H1 (cell line): Measurements from ENCODE around the gene SLC23A3. TPM values are rescaled to one million over a fixed set of nuclear protein-coding genes. Genes with fewer than 3 reads are reported as not detected.

Experiments
- CTCF ChIA-PET: fragments of 300-600 bp; sonication (Branson Sonifier 250); formaldehyde crosslinking; loops from one replicate; lab custom pipeline; 2021; ENCODE audit not compliant: partially characterized antibody; lab: Charles Lee
- POLR2A ChIA-PET: fragments of 300-600 bp; sonication (Branson Sonifier 250); formaldehyde crosslinking; loops from one replicate; lab custom pipeline; 2021; ENCODE audit warnings: inconsistent platforms; ENCODE audit not compliant: partially characterized antibody; lab: Charles Lee
- DNase-seq, 2 experiments: peaks; one replicate each; pipeline versions ENCODE4 v3.0.0 to v3.0.0-alpha.2; 2010 to 2022; ENCODE audit warnings: low spot score in 2 of 2, low read depth in 1 of 2, mixed read lengths in 1 of 2
- FAIRE-seq: peaks from 2 replicates; lab custom pipeline; 2011; peaks lifted over from hg19 to GRCh38; lab: Jason Lieb, UNC
- H2AFZ ChIP-seq: 2 replicates; pipeline ENCODE4 v1.8.1; 2012; ENCODE audit warnings: low read length, inconsistent platforms
- H2AK5ac ChIP-seq: 2 replicates; pipeline ENCODE4 v1.6.1; 2013; ENCODE audit warnings: low read depth, low read length
- H2BK120ac ChIP-seq: replicated peaks from 2 replicates; pipeline ENCODE3; 2013; ENCODE audit warnings: low read depth, low read length, inconsistent platforms
- H2BK12ac ChIP-seq: 2 replicates; pipeline ENCODE4 v1.6.1; 2013; ENCODE audit warnings: low read depth, low read length
- H2BK15ac ChIP-seq: 2 replicates; pipeline ENCODE4 v1.6.1; 2013; ENCODE audit warnings: low read length
- H2BK20ac ChIP-seq: 2 replicates; pipeline ENCODE4 v1.6.1; 2013; ENCODE audit warnings: low read length
- H2BK5ac ChIP-seq: 2 replicates; pipeline ENCODE4 v1.6.1; 2013; ENCODE audit warnings: low read depth, low read length
- H3K14ac ChIP-seq: 2 replicates; pipeline ENCODE4 v1.6.1; 2013; ENCODE audit warnings: inconsistent platforms; ENCODE audit not compliant: insufficient read length
- H3K18ac ChIP-seq: 2 replicates; pipeline ENCODE4 v1.6.1; 2013; ENCODE audit warnings: low read length; ENCODE audit errors: extremely low read depth
- H3K23ac ChIP-seq: 2 replicates; pipeline ENCODE4 v1.6.1; 2013; ENCODE audit warnings: inconsistent platforms; ENCODE audit not compliant: insufficient read length
- H3K23me2 ChIP-seq: 2 replicates; pipeline ENCODE4 v1.6.1; 2013; ENCODE audit warnings: low read depth, low read length
- H3K27ac ChIP-seq: 2 replicates; pipeline ENCODE4 v1.6.1; 2011; ENCODE audit warnings: low read depth, low read length, inconsistent platforms
- H3K27me3 ChIP-seq, 4 experiments: replicated peaks in 1 of 4; 1 replicate in 1 of 4; 2 replicates in 3 of 4; pipeline versions ENCODE4 v1.6.1 to v1.8.1; 2011 to 2013; ENCODE audit warnings: low read length in 3 of 4, mild to moderate bottlenecking in 3 of 4, inconsistent platforms in 2 of 4, mixed read lengths in 2 of 4, moderate library complexity in 1 of 4; ENCODE audit not compliant: control insufficient read depth in 3 of 4, insufficient read depth in 3 of 4; ENCODE audit errors: extremely low read depth in 1 of 4
- H3K36me3 ChIP-seq, 4 experiments: 2 replicates each; pipeline versions ENCODE4 v1.6.1 to v1.8.1; 2011 to 2013; ENCODE audit warnings: mild to moderate bottlenecking in 4 of 4, low read length in 3 of 4, moderate library complexity in 2 of 4, control low read depth in 1 of 4, inconsistent platforms in 1 of 4; ENCODE audit not compliant: insufficient read depth in 4 of 4, control insufficient read depth in 2 of 4
- H3K4ac ChIP-seq: replicated peaks from 2 replicates; pipeline ENCODE3; 2013; ENCODE audit warnings: low read length, low read depth, mixed read lengths, inconsistent platforms; ENCODE audit not compliant: insufficient read length
- H3K4me1 ChIP-seq, 4 experiments: replicated peaks in 1 of 4; 1 replicate in 1 of 4; 2 replicates in 3 of 4; pipeline versions ENCODE4 v1.6.1 to v1.8.1; 2011 to 2013; ENCODE audit warnings: low read length in 3 of 4, inconsistent platforms in 2 of 4, mixed read lengths in 1 of 4; ENCODE audit not compliant: insufficient read depth in 4 of 4, control insufficient read depth in 3 of 4
- H3K4me2 ChIP-seq, 2 experiments: 2 replicates each; pipeline versions ENCODE4 v1.6.1 to v1.8.1; 2011 to 2013; ENCODE audit warnings: low read depth in 2 of 2, low read length in 2 of 2, control low read depth in 1 of 2, inconsistent platforms in 1 of 2, mild to moderate bottlenecking in 1 of 2; ENCODE audit not compliant: insufficient read depth in 1 of 2
- H3K4me3 ChIP-seq, 4 experiments: fragments of 200-600, 300-600 bp in 1 of 4; sonication (generic), shearing (Covaris generic), sonication (Bioruptor Twin) in 1 of 4; 2 replicates each; pipeline versions ENCODE4 v1.5.1 to v1.8.1; 2011 to 2016; ENCODE audit warnings: low read length in 4 of 4, low read depth in 3 of 4, control low read depth in 2 of 4, inconsistent platforms in 2 of 4, mild to moderate bottlenecking in 2 of 4, mixed read lengths in 1 of 4, moderate library complexity in 1 of 4; ENCODE audit not compliant: insufficient read depth in 2 of 4; ENCODE audit errors: extremely low read depth in 1 of 4
- H3K56ac ChIP-seq: replicated peaks from 2 replicates; pipeline ENCODE3; 2013; ENCODE audit warnings: low read depth, mild to moderate bottlenecking, mixed read lengths, low read length, inconsistent platforms; ENCODE audit not compliant: insufficient read length
- H3K79me1 ChIP-seq: 2 replicates; pipeline ENCODE4 v1.6.1; 2013; ENCODE audit warnings: low read depth, low read length, control low read depth
- H3K79me2 ChIP-seq, 2 experiments: 2 replicates each; pipeline versions ENCODE4 v1.6.1 to v1.8.1; 2012 to 2013; ENCODE audit warnings: low read length in 2 of 2, mild to moderate bottlenecking in 2 of 2, inconsistent platforms in 1 of 2; ENCODE audit not compliant: insufficient read depth in 2 of 2, control insufficient read depth in 1 of 2
- H3K9ac ChIP-seq, 4 experiments: replicated peaks in 1 of 4; 1 replicate in 1 of 4; 2 replicates in 3 of 4; pipeline versions ENCODE4 v1.6.1 to v1.8.1; 2011 to 2013; ENCODE audit warnings: low read depth in 3 of 4, low read length in 3 of 4, control low read depth in 2 of 4, mild to moderate bottlenecking in 2 of 4, moderate library complexity in 2 of 4, inconsistent platforms in 1 of 4; ENCODE audit errors: extremely low read depth in 1 of 4
- H3K9me3 ChIP-seq, 2 experiments: 2 replicates each; pipeline versions ENCODE4 v1.6.1 to v1.8.1; 2012 to 2013; ENCODE audit warnings: mild to moderate bottlenecking in 2 of 2, moderate library complexity in 2 of 2, control low read depth in 1 of 2, inconsistent platforms in 1 of 2, low read depth in 1 of 2, low read length in 1 of 2, mixed read lengths in 1 of 2; ENCODE audit not compliant: insufficient read depth in 2 of 2
- H4K20me1 ChIP-seq, 2 experiments: replicated peaks in 1 of 2; 2 replicates each; pipeline versions ENCODE3 to v1.8.1; 2011 to 2013; ENCODE audit warnings: inconsistent platforms in 2 of 2, low read length in 2 of 2, mild to moderate bottlenecking in 1 of 2; ENCODE audit not compliant: insufficient read depth in 2 of 2, control insufficient read depth in 1 of 2
- H4K5ac ChIP-seq: 2 replicates; pipeline ENCODE4 v1.6.1; 2013; ENCODE audit warnings: low read length, low read depth, mixed read lengths, inconsistent platforms; ENCODE audit not compliant: insufficient read length
- H4K8ac ChIP-seq: 2 replicates; pipeline ENCODE4 v1.8.0; 2013; ENCODE audit warnings: mild to moderate bottlenecking, moderate library complexity, low read length, inconsistent platforms; ENCODE audit not compliant: insufficient read depth; ENCODE audit errors: extremely low read depth
- H4K91ac ChIP-seq: replicated peaks from 2 replicates; pipeline ENCODE3; 2013; ENCODE audit warnings: low read length, mixed read lengths, inconsistent platforms; ENCODE audit not compliant: insufficient read length
- CREB1 ChIP-seq: IDR thresholded peaks from 2 replicates; pipeline ENCODE4 v1.6.1; 2012; ENCODE audit warnings: inconsistent platforms
- EP300 ChIP-seq, 2 experiments: IDR thresholded peaks; 1 replicate in 1 of 2; 2 replicates in 1 of 2; pipeline ENCODE4 v1.6.1; 2011 to 2012; ENCODE audit warnings: low read depth in 2 of 2, low read length in 2 of 2, mild to moderate bottlenecking in 2 of 2, borderline replicate concordance in 1 of 2, inconsistent platforms in 1 of 2, moderate library complexity in 1 of 2
- HDAC6 ChIP-seq: IDR thresholded peaks from one replicate; pipeline ENCODE4 v1.7.1; 2012; ENCODE audit warnings: low read depth, mild to moderate bottlenecking, inconsistent platforms, low read length, moderate library complexity
- POU5F1 ChIP-seq: IDR thresholded peaks from 2 replicates; pipeline ENCODE4 v1.6.1; 2011; ENCODE audit warnings: low read depth, mild to moderate bottlenecking, low read length, moderate library complexity
- RFX5 ChIP-seq: IDR thresholded peaks from 2 replicates; pipeline ENCODE4 v1.6.1; 2011; ENCODE audit warnings: low read depth, low read length, improper control_type of control experiment, borderline replicate concordance
- SIRT6 ChIP-seq: IDR thresholded peaks from one replicate; pipeline ENCODE4 v1.7.1; 2012; ENCODE audit warnings: low read length, inconsistent platforms
- TCF12 ChIP-seq: IDR thresholded peaks from 2 replicates; pipeline ENCODE4 v1.6.1; 2011; ENCODE audit warnings: low read depth, mild to moderate bottlenecking, low read length
- TEAD4 ChIP-seq: IDR thresholded peaks from 2 replicates; pipeline ENCODE4 v1.6.1; 2012; ENCODE audit warnings: low read depth, low read length, inconsistent platforms, mixed read lengths
- WGBS, 2 experiments: shearing (Covaris generic) in 1 of 2; methylation state at CpG; one replicate each; pipeline versions ENCODE4 v1.1.6 to v1.1.7; 2013 to 2015; ENCODE audit warnings: low lambda C conversion rate in 2 of 2, mixed read lengths in 2 of 2, inconsistent platforms in 1 of 2, low coverage in 1 of 2, missing lambda C conversion rate in 1 of 2; ENCODE audit not compliant: insufficient replicate concordance in 2 of 2, insufficient coverage in 1 of 2, insufficient read length in 1 of 2; ENCODE audit errors: extremely low coverage in 1 of 2, missing lambda C conversion rate in 1 of 2; 5-methylcytosine and 5-hydroxymethylcytosine counted together
- polyA plus RNA-seq, 7 experiments: library from polyadenylated mRNA; depleted of rRNA in 3 of 7; stranded (reverse) in 5 of 7; unstranded in 2 of 7; fragments of >200 nt in 5 of 7; fragments of 200-250 nt in 2 of 7; gene quantifications; 1 replicate in 5 of 7; 2 replicates in 1 of 7; 4 replicates in 1 of 7; pipeline versions ENCODE4 v1.2.1 to v1.2.3, GENCODE V29; 2011 to 2013; ENCODE audit warnings: missing spikeins in 2 of 7, mixed read lengths in 2 of 7
- total RNA-seq: library from RNA; stranded (reverse); fragmentation: NEBNext Ultra II Directional; extraction: Animal tissue kit (Norgen Biotek cat#: 25700); gene quantifications from 2 replicates; pipeline ENCODE4 v1.2.1, GENCODE V29; 2021
- TF ChIP-seq, protein P1 (sequence below): IDR thresholded peaks from 2 replicates; pipeline ENCODE4 v1.6.1; 2011; ENCODE audit warnings: low read length, improper control_type of control experiment
- TF ChIP-seq, protein P2 (sequence below): IDR thresholded peaks from 2 replicates; pipeline ENCODE4 v1.6.1; 2012; ENCODE audit warnings: low read length, inconsistent platforms

SLC23A3 gene
- total and polyA plus RNA-seq, 2 of the 8 experiments (the other 6 are each of a cell fraction or from before 2014, with no cell fraction given) = 0.35 to 0.84 TPM

DNA sequence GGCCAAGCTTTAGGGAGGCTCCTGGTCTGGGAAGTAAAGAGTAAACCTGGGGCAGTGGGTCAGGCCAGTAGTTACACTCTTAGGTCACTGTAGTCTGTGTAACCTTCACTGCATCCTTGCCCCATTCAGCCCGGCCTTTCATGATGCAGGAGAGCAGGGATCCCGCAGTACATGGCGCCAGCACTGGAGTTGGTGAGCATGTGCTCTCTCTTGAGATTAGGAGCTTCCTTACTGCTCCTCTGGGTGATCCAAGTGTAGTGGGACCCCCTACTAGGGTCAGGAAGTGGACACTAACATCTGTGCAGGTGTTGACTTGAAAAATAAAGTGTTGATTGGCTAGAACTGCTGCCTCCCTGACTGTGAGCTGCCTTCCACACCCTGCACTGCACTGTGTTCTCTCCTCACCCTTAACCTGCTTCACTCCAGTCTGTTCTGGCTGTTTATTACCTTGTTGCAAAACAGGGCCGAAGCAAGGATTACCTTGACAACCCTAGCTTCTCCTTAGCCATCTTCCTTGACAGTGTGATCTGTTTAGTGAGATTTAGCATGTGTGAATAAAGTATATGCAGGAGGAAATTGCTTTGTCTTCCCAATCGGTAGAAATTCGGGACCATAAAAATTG is 13.4 kb upstream of the SLC23A3 start:
- Histone ChIP-seq H3K23ac (no peak overlapping the region), H3K23me2 (peaks cover 3% of the 10 kb centered on the region; the same call in 1 of the 2 replicates), H2BK20ac (no peak overlapping the region), H4K20me1 (peaks cover 0 to 4% of the 10 kb centered on the region in 2 experiments), H3K4me2 (no peak overlapping the region), H3K4me3 (no peak overlapping the region), H3K79me1 (peaks cover 6% of the 10 kb centered on the region), H4K91ac (no peak overlapping the region), H3K79me2 (peaks cover 0 to 8% of the 10 kb centered on the region in 2 experiments; a peak in 1 of 4 replicates), H3K36me3 (peaks cover 6 to 37% (median 22%) of the 10 kb centered on the region in 4 experiments; a peak in 6 of 8 replicates), H3K4ac (no peak overlapping the region), H3K9ac (no peak overlapping the region), H3K14ac (no peak overlapping the region), H2AFZ (no peak overlapping the region), H2AK5ac (no peak overlapping the region), H4K8ac (no peak overlapping the region), H3K9me3 (no peaks in the 10 kb centered on the region), H4K5ac (no peak overlapping the region), H2BK12ac (no peak overlapping the region), H3K27me3 (no peaks in the 10 kb centered on the region), H2BK15ac (no peak overlapping the region), H3K27ac (no peak overlapping the region), H2BK120ac (no peak overlapping the region), H3K56ac (no peak overlapping the region), H3K18ac (no peak overlapping the region), H2BK5ac (no peak overlapping the region), H3K4me1 (peaks cover 0 to 6% (median 4%) of the 10 kb centered on the region in 4 experiments; a peak in 6 of 7 replicates)
- ChIA-PET POLR2A (interaction anchor here (1.0 to 2.0 kb wide), 5 partner anchors 10 to 66 kb away, joined by 3 to 5 read pairs (median 3); partner anchors contain the start of genes ABCB6 and ANKZF1), CTCF (interaction anchor here (0.5 to 3.9 kb wide), 5 partner anchors 9 to 215 kb away, joined by 3 to 18 read pairs (median 3); no protein-coding TSS in a partner anchor)
- no peak for FAIRE-seq
- 91% methylated on average over 6 of the region's 6 CpGs; no CpG with 5 or more reads in 1 of the 2 experiments for WGBS, 2 experiments
- no peak for DNase-seq
- no peak for TF ChIP-seq TCF12
- no peak for TF ChIP-seq EP300 (IDR thresholded peaks at IDR 0.05; ENCODE audit: borderline replicate concordance in 1 of 2, low read depth in 2 of 2, low read length in 2 of 2)
- no peak for TF ChIP-seq HDAC6
- TF ChIP-seq CREB1 = no peak
- TF ChIP-seq, protein P1, sequence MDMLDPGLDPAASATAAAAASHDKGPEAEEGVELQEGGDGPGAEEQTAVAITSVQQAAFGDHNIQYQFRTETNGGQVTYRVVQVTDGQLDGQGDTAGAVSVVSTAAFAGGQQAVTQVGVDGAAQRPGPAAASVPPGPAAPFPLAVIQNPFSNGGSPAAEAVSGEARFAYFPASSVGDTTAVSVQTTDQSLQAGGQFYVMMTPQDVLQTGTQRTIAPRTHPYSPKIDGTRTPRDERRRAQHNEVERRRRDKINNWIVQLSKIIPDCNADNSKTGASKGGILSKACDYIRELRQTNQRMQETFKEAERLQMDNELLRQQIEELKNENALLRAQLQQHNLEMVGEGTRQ = no peak
- no peak for TF ChIP-seq POU5F1
- no peak for TF ChIP-seq SIRT6
- no peak for TF ChIP-seq TEAD4
- TF ChIP-seq, protein P2, sequence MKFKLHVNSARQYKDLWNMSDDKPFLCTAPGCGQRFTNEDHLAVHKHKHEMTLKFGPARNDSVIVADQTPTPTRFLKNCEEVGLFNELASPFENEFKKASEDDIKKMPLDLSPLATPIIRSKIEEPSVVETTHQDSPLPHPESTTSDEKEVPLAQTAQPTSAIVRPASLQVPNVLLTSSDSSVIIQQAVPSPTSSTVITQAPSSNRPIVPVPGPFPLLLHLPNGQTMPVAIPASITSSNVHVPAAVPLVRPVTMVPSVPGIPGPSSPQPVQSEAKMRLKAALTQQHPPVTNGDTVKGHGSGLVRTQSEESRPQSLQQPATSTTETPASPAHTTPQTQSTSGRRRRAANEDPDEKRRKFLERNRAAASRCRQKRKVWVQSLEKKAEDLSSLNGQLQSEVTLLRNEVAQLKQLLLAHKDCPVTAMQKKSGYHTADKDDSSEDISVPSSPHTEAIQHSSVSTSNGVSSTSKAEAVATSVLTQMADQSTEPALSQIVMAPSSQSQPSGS = no peak
- TF ChIP-seq RFX5 = no peak
